BLaER1 treated with 17β-estradiol and CSF1 and Interleukin-3, amounts not matched to agents 10 nM and 100 nM (cell line): ENCODE data around the gene KIR3DL3.
"Not testable (repeated sequence)": the region's sequence is repeated elsewhere in the genome, so short reads cannot be mapped to it uniquely, and the experiment has no call there.

Experiments used
- H3K27ac ChIP-seq, 11 experiments: shearing (Covaris generic); formaldehyde crosslinking; 2 replicates each; pipeline ENCODE4 v1.8.1; 2022
- H3K27me3 ChIP-seq, 11 experiments: shearing (Covaris generic); formaldehyde crosslinking; 2 replicates each; pipeline ENCODE4 v1.8.1; 2022
- H3K36me3 ChIP-seq, 11 experiments: shearing (Covaris generic); formaldehyde crosslinking; 2 replicates each; pipeline ENCODE4 v1.8.1; 2022
- H3K4me1 ChIP-seq, 10 experiments: shearing (Covaris generic); formaldehyde crosslinking; 2 replicates each; pipeline ENCODE4 v1.8.1; 2022
- H3K4me2 ChIP-seq, 11 experiments: shearing (Covaris generic); formaldehyde crosslinking; 2 replicates each; pipeline ENCODE4 v1.8.1; 2022
- H3K4me3 ChIP-seq, 10 experiments: shearing (Covaris generic); formaldehyde crosslinking; 2 replicates each; pipeline ENCODE4 v1.8.1; 2022
- H3K9ac ChIP-seq, 11 experiments: shearing (Covaris generic); formaldehyde crosslinking; 2 replicates each; pipeline ENCODE4 v1.8.1; 2022
- H3K9me3 ChIP-seq, 11 experiments: shearing (Covaris generic); formaldehyde crosslinking; replicated peaks in 1 of 11; 2 replicates each; pipeline ENCODE4 v1.8.1; 2022
- H4K20me1 ChIP-seq, 11 experiments: shearing (Covaris generic); formaldehyde crosslinking; 2 replicates each; pipeline ENCODE4 v1.8.1; 2022
- Cebpa-rat ChIP-seq, 11 experiments: shearing (Covaris generic); IDR thresholded peaks; 2 replicates each; pipeline ENCODE4 v1.8.1; 2022

The KIR3DL3 gene

DNA sequence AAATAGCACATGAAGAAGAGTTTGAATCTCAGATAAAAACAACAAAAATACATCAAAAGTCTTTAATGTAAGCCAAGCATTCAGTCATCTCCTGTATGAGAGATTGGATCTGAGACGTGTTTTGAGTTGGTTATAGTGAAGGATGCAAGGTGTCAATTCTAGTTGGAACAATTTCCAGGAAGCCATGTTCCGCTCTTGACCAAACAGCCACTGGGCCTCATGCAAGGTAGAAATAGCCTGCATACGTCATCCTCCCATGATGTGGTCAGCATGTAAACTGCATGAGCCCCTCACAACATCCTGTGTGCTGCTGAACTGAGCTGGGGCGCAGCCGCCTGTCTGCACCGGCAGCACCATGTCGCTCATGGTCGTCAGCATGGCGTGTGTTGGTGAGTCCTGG, at the start of gene KIR3DL3:
KIR3DL3 (plus strand) TSS at position 301 of the 400 bp plus-strand sequence; CDS start at position 356, 55 bp downstream.
- Histone ChIP-seq H3K27ac (no peak within 1 kb of the TSS), H4K20me1 (no peaks in the 10 kb centered on the region), H3K4me1 (no peaks in the 10 kb centered on the region), H3K9me3 (peaks cover 15 to 48% (median 28%) of the 10 kb centered on the region in 11 experiments), H3K27me3 (no peaks in the 10 kb centered on the region), H3K9ac (no peak within 1 kb of the TSS), H3K36me3 (no peaks in the 10 kb centered on the region), H3K4me3 (no peak within 1 kb of the TSS), H3K4me2 (no peak within 1 kb of the TSS)
- no peak for TF ChIP-seq Cebpa-rat (IDR thresholded peaks at IDR 0.05)

DNA sequence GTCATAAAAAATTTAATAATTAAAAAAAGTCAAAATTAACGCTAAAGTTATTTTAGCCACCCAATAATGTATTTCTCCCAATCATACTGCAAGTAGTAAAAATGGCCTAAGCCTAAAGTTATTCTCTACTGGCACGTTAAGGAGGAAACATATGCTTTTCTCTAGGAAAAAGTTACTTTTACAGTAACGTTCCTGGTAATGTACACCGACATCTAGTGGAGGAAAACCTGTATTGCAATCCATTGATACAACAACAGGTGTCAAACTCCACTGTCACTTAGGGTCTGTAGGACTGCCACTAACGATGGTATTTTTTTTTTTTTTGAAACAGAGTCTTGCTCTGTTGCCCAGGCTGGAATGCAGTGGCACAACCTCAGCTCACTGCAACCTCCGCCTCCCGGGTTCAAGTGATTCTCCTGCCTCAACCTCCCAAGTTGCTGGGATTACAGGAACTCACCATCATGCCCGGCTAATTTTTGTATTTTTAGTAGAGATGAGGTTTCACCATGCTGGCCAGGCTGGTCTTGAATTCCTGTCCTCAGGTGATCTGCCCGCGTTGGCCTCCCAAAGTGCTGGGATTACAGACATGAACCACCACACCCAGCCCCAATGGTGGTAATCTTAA, 47.9 kb upstream of the KIR3DL3 start:
- not testable (repeated sequence) for H3K4me3 ChIP-seq, H3K27me3 ChIP-seq, H3K4me2 ChIP-seq, H4K20me1 ChIP-seq, H3K36me3 ChIP-seq, H3K9ac ChIP-seq, H3K27ac ChIP-seq, H3K9me3 ChIP-seq
- H3K4me1 ChIP-seq, result peaks cover 4 to 39% (median 10%) of the 10 kb centered on the region in 10 experiments

DNA sequence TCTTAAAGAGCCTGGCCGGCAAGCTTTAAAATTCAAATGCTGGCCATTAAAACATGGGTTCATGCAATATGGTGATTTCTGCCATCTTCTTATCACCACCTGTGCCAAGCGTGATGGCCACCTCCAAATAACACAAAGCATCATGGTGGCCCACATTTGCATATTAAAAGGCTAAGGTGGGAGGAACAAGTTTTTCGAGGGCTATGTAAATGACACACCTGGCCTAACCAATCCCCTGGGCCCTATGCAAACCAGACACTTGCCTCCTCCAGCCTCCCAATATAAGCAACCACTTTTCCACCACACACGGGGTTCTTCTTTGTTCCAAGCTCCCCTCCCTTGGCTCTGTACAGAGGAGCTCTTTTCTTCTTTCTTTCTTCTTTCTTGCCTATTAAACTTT, 47.0 kb upstream of the KIR3DL3 start:
- H3K27me3 ChIP-seq, result peaks cover 0 to 10% (median 0%) of the 10 kb centered on the region in 11 experiments; a peak in 3 of 22 replicates
- no peak overlapping the region for H3K9ac ChIP-seq
- no peak overlapping the region for H3K4me2 ChIP-seq
- no peaks in the 10 kb centered on the region for H3K36me3 ChIP-seq
- no peak for TF ChIP-seq Cebpa-rat (IDR thresholded peaks at IDR 0.05)
- H3K4me1 ChIP-seq, result peaks cover 0 to 30% (median 5%) of the 10 kb centered on the region in 10 experiments; a peak in 15 of 20 replicates
- H4K20me1 ChIP-seq, result no peaks in the 10 kb centered on the region
- no peaks in the 10 kb centered on the region for H3K9me3 ChIP-seq
- H3K4me3 ChIP-seq, result no peak overlapping the region
- no peak overlapping the region for H3K27ac ChIP-seq

DNA sequence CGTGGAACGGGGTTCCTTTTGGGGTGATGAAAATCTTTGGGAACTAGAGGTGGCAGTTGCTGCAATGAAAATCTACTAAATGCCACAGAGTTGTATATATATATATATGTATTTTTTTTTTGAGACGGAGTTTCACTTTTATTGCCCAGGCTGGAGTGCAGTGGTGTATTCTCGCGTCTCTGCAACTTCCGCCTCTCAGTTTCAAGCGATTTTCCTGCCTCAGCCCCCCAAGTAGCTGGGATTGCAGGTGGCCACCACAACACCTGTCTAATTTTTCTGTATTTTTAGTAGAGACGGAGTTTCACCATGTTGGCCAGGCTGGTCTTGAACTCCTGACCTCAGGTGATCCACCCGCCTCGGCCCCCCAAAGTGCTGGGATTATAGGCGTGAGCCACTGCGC, 42.6 kb upstream of the KIR3DL3 start:
- not testable (repeated sequence) for H3K4me2 ChIP-seq, H3K36me3 ChIP-seq, H3K9ac ChIP-seq, H3K9me3 ChIP-seq, H3K4me3 ChIP-seq, H3K27ac ChIP-seq, H4K20me1 ChIP-seq, H3K27me3 ChIP-seq
- H3K4me1 ChIP-seq, result peaks cover 0 to 11% (median 2%) of the 10 kb centered on the region in 10 experiments; a peak in 7 of 20 replicates

DNA sequence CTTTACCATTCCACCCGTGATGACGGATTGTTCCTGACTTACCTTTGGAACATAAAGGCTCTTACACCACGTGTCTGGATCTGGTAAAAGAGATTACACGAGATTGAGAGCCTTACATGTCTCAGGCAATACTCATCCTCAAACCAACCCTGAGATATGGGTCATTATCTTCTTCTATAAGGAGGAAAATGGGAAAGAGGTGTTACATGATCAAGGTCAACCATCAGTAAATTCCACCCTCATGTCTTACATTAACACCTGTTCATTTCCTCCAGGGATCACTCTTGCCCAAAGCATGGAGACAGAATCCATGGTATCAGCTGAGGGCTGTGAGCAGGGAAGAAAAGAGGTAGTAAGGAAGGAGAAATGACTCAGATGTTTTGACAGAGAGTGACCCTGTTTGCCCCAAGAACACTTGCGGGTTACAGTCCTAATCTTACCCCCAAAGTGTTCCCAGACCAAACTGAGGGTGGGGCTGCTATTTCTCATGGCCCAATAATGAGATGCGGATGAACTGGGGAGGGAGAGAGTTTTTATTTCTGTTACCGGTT, 41.9 kb upstream of the KIR3DL3 start:
- no peak overlapping the region for H3K9ac ChIP-seq
- peak overlapping the region in 2 of 11 experiments; percentile 32 to 64; a peak in 3 of 22 replicates for H3K4me2 ChIP-seq
- no peaks in the 10 kb centered on the region for H3K9me3 ChIP-seq
- H3K36me3 ChIP-seq, result no peaks in the 10 kb centered on the region
- peaks cover 0 to 6% (median 0%) of the 10 kb centered on the region in 11 experiments; a peak in 3 of 22 replicates for H3K27me3 ChIP-seq
- H3K4me1 ChIP-seq, result peaks cover 0 to 11% (median under 1%) of the 10 kb centered on the region in 10 experiments; a peak in 6 of 20 replicates
- TF ChIP-seq Cebpa-rat (IDR thresholded peaks at IDR 0.05), result no peak
- H4K20me1 ChIP-seq, result no peaks in the 10 kb centered on the region
- no peak overlapping the region for H3K4me3 ChIP-seq
- no peak overlapping the region for H3K27ac ChIP-seq

DNA sequence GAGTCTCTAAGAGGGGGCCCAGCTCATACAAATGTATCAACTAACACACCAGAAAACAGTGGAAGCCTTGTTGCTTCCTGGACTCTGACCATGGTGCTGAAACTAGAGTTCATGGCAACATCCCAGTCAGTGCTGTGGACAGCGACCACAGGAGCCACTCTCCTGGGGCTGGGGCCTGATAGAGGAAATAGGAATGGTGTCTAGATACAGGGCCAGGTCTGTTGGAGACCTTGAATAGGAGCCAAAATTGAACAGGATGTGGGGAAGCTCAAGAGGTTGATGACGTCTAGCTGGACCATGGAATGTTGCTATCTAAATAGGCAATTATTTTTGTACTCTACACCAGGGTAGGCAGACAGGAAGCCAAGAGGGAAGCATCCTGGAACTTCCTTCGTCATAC, 39.7 kb upstream of the KIR3DL3 start:
- Histone ChIP-seq H3K9ac (no peak overlapping the region), H3K27me3 (no peaks in the 10 kb centered on the region), H3K4me3 (no peak overlapping the region), H3K4me2 (no peak overlapping the region), H3K27ac (no peak overlapping the region), H3K4me1 (peaks cover 0 to 9% (median 0%) of the 10 kb centered on the region in 10 experiments; a peak in 3 of 20 replicates), H3K9me3 (no peaks in the 10 kb centered on the region), H3K36me3 (no peaks in the 10 kb centered on the region), H4K20me1 (no peaks in the 10 kb centered on the region)
- TF ChIP-seq Cebpa-rat (IDR thresholded peaks at IDR 0.05), result no peak

DNA sequence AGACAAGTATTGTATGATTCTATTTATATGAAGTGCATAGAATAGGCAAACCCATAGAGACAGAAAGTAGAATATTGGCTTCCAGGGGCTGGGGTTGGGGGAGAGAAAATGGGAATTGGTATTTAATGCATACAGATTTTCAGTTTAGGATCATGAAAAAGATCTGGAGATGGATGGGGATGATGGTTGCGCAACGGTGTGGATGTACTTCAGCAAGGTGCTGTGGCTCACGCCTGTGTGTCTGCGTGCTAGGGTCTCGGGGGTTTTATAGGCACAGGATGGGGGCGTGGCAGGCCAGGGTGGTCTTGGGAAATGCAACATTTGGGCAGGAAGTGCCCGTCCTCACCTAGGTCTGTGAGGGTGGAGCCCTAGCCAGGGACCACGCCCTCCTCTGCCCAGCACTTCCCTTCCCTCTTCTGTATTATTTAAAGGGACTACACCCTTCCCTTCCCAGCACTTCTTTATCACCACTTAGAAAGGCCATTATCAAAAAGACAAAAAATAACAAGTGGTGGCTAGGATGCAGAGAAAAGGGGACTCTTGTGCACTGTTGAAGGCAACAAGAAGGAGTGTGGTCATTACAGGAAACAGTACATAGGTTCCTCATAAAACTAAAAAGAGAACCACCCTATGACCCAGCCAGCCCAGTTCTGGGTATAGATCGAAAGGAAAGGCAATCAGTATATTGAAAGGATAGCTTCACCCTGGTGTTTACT, 32.5 kb upstream of the KIR3DL3 start:
- H3K4me2 ChIP-seq, result peak overlapping the region in 7 of 11 experiments; percentile 14 to 75 (median 63); a peak in 12 of 22 replicates
- H3K27ac ChIP-seq, result no peak overlapping the region
- no peaks in the 10 kb centered on the region for H3K27me3 ChIP-seq
- H3K9ac ChIP-seq, result no peak overlapping the region
- peak in 6 of 11 experiments; percentile 8 to 44 (median 26); a peak in 5 of 22 replicates for TF ChIP-seq Cebpa-rat (IDR thresholded peaks at IDR 0.05)
- H3K4me1 ChIP-seq, result peaks cover 21 to 38% (median 29%) of the 10 kb centered on the region in 10 experiments
- no peak overlapping the region for H3K4me3 ChIP-seq
- peaks cover 0 to 3% (median 0%) of the 10 kb centered on the region in 11 experiments; a peak in 1 of 22 replicates for H3K9me3 ChIP-seq
- H4K20me1 ChIP-seq, result no peaks in the 10 kb centered on the region
- H3K36me3 ChIP-seq, result no peaks in the 10 kb centered on the region

DNA sequence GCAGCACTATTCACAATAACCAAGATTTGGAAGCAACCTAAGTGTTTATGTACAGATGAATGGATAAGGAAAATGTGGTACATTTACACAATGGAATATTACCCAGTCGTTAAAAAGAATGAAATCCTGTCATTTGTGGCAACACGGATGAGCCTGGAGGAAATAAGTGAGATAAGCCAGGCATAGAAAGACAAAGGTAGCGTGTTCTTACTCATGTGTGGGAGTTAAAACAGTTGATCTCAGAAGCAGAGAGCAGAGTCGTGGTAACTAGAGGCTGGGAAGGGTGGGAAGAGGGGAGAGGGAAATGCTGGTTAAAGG, 32.0 kb upstream of the KIR3DL3 start:
- H3K36me3 ChIP-seq, result no peaks in the 10 kb centered on the region
- no peak overlapping the region for H3K27ac ChIP-seq
- peaks cover 26 to 43% (median 34%) of the 10 kb centered on the region in 10 experiments for H3K4me1 ChIP-seq
- H3K9ac ChIP-seq, result no peak overlapping the region
- peaks cover 0 to 3% (median 0%) of the 10 kb centered on the region in 11 experiments; a peak in 1 of 22 replicates for H3K9me3 ChIP-seq
- H3K4me2 ChIP-seq, result peak overlapping the region in 5 of 11 experiments; percentile 28 to 75 (median 65); a peak in 9 of 22 replicates
- no peaks in the 10 kb centered on the region for H4K20me1 ChIP-seq
- no peaks in the 10 kb centered on the region for H3K27me3 ChIP-seq
- no peak overlapping the region for H3K4me3 ChIP-seq
- no peak for TF ChIP-seq Cebpa-rat (IDR thresholded peaks at IDR 0.05)

DNA sequence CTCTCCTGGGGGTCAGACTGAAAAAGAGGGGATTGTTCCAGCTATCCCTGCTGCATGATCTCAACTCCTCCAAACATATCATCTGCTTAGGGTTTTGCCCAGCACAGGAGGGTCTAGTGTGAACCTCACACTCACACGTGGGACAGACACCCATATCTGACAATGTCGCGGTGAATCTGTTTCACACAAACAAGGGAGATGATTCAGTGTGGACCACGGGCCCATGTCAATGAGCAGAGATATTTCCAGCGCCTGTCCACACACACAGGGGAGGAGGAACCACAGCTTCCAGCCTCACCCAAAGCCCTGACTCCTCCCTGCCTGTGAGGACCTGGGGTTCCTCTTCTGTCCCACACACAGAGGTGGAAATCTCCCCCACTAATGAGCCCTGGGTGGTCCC, 29.6 kb upstream of the KIR3DL3 start:
- H3K4me1 ChIP-seq, result peaks cover 39 to 59% (median 50%) of the 10 kb centered on the region in 10 experiments
- no peak overlapping the region for H3K9ac ChIP-seq
- peaks cover 0 to 3% (median 0%) of the 10 kb centered on the region in 11 experiments; a peak in 1 of 22 replicates for H3K9me3 ChIP-seq
- H3K27ac ChIP-seq, result peak overlapping the region in 2 of 11 experiments; percentile 73 to 77; a peak in 1 of 22 replicates
- H3K4me2 ChIP-seq, result peak overlapping the region in 10 of 11 experiments; percentile 81 to 99 (median 94); a peak in 17 of 22 replicates
- no peak for TF ChIP-seq Cebpa-rat (IDR thresholded peaks at IDR 0.05)
- no peak overlapping the region for H3K4me3 ChIP-seq
- H4K20me1 ChIP-seq, result no peaks in the 10 kb centered on the region
- H3K36me3 ChIP-seq, result no peaks in the 10 kb centered on the region
- no peaks in the 10 kb centered on the region for H3K27me3 ChIP-seq
